VCaP (cell line): Measurements from ENCODE around the gene PRKAB1.
"Not testable (repeated sequence)": the region's sequence is repeated elsewhere in the genome, so short reads cannot be mapped to it uniquely, and the experiment has no call there.

ENCODE experiments used
- H3K27ac ChIP-seq: fragments of 450-650 bp; 2 replicates; pipeline ENCODE4 v1.5.1; 2017
- TF ChIP-seq, protein P1 (sequence below): fragments of 450-650 bp; conservative IDR thresholded peaks from 2 replicates; pipeline ENCODE4 v1.5.1; 2017; ENCODE audit warnings: mild to moderate bottlenecking, moderate library complexity

PRKAB1 gene

GRCh38 chr12:119704065-119704747, 36.3 kb downstream of the PRKAB1 start:
- no peak overlapping the region for H3K27ac ChIP-seq

DNA sequence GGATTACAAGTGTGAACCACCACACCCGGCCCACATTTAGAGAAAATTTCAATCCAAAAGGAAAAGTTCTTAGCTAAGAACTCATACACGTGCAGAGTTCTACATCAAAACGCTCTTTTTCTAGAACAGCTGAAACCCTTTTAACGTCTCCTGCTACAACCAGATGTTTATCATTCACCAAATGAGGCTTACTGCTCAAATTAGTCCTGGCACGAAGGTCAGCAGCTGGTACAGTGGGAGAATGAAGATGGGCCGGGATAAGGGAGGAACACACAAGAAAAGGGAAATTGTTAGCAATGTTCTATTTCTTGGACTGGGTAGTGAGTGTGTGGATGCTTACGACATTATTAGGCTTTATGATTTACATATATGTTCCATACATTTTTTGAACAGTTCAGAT, 37.2 kb downstream of the PRKAB1 start:
- TF ChIP-seq, protein P1, sequence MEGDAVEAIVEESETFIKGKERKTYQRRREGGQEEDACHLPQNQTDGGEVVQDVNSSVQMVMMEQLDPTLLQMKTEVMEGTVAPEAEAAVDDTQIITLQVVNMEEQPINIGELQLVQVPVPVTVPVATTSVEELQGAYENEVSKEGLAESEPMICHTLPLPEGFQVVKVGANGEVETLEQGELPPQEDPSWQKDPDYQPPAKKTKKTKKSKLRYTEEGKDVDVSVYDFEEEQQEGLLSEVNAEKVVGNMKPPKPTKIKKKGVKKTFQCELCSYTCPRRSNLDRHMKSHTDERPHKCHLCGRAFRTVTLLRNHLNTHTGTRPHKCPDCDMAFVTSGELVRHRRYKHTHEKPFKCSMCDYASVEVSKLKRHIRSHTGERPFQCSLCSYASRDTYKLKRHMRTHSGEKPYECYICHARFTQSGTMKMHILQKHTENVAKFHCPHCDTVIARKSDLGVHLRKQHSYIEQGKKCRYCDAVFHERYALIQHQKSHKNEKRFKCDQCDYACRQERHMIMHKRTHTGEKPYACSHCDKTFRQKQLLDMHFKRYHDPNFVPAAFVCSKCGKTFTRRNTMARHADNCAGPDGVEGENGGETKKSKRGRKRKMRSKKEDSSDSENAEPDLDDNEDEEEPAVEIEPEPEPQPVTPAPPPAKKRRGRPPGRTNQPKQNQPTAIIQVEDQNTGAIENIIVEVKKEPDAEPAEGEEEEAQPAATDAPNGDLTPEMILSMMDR: no peak
- no peak overlapping the region for H3K27ac ChIP-seq

More at GRCh38 chr12:119704065-119704747, 36.3 kb downstream of the PRKAB1 start:
- TF ChIP-seq, protein P1: no peak

DNA sequence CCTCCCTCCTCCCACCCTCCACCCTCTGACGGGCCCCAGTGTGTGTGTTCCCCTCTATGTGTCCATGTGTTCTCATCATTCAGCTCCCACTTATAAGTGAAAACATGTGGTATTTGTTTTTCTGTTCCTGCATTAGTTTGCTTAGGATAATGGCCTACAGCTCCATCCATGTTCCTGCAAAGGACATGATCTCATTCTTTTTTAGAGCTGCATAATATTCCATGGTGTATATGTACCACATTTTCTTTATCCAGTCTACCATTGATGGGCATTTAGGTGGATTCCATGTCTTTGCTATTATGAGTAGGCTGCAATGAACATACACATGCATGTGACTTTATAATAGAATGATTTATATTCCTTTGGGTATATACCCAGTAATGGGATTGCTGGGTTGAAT, 38.5 kb downstream of the PRKAB1 start:
- H3K27ac ChIP-seq: not testable (repeated sequence)

- TF ChIP-seq, protein P1: no peak
- H3K27ac ChIP-seq: peak overlapping the region; percentile 84
These were observed 42.5 kb downstream of the PRKAB1 start for GRCh38 chr12:119710374-119710964.

- TF ChIP-seq, protein P1: no peak
- peak overlapping the region; percentile 84 for H3K27ac ChIP-seq
These were observed 43.1 kb downstream of the PRKAB1 start for GRCh38 chr12:119710965-119711551.

GRCh38 chr12:119711693-119712092, 43.8 kb downstream of the PRKAB1 start:
- H3K27ac ChIP-seq: peak overlapping the region; percentile 84
- TF ChIP-seq, protein P1: no peak

GRCh38 chr12:119712721-119713120, 44.8 kb downstream of the PRKAB1 start:
- H3K27ac ChIP-seq: peak overlapping the region; percentile 84

More at GRCh38 chr12:119712721-119713120, 44.8 kb downstream of the PRKAB1 start:
- TF ChIP-seq, protein P1: no peak
